DOHH2 (cell line): ENCODE measurements around the gene ATL2.

Source experiments
- H3F3A ChIP-seq: fragments of 200-600 bp; sonication (generic), shearing (Covaris generic); 2 replicates; pipeline ENCODE4 v1.6.0; 2016; ENCODE audit warnings: antibody characterized with exemption, mild to moderate bottlenecking; ENCODE audit not compliant: control insufficient read depth, insufficient read depth
- H3K27ac ChIP-seq: fragments of 200-600 bp; sonication (generic); 2 replicates; pipeline ENCODE4 v1.5.1; 2014; ENCODE audit warnings: low read depth, mild to moderate bottlenecking, low read length, moderate library complexity
- H3K27me3 ChIP-seq: fragments of 200-600 bp; sonication (generic); 2 replicates; pipeline ENCODE4 v1.6.1; 2014; ENCODE audit warnings: mild to moderate bottlenecking, low read length, mixed read lengths; ENCODE audit not compliant: control insufficient read depth
- H3K36me3 ChIP-seq: fragments of 200-600 bp; sonication (generic); 2 replicates; pipeline ENCODE4 v1.6.1; 2014; ENCODE audit warnings: mild to moderate bottlenecking, low read length, moderate library complexity, mixed read lengths; ENCODE audit not compliant: control insufficient read depth
- H3K4me1 ChIP-seq: fragments of 200-600 bp; sonication (generic); 2 replicates; pipeline ENCODE4 v1.6.1; 2014; ENCODE audit warnings: mild to moderate bottlenecking, low read length, mixed read lengths; ENCODE audit not compliant: control insufficient read depth
- H3K4me2 ChIP-seq: fragments of 200-600 bp; sonication (generic); 2 replicates; pipeline ENCODE4 v1.6.0; 2014; ENCODE audit warnings: mild to moderate bottlenecking, low read length, moderate library complexity
- H3K4me3 ChIP-seq: fragments of 200-600 bp; sonication (generic); 2 replicates; pipeline ENCODE4 v1.5.1; 2014; ENCODE audit warnings: mild to moderate bottlenecking, low read length, mixed read lengths
- H3K79me2 ChIP-seq: fragments of 200-600 bp; sonication (generic); 2 replicates; pipeline ENCODE4 v1.6.1; 2014; ENCODE audit warnings: mild to moderate bottlenecking, low read length, mixed read lengths; ENCODE audit not compliant: control insufficient read depth
- H3K9me2 ChIP-seq: fragments of 200-600 bp; sonication (generic); replicated peaks from 2 replicates; pipeline ENCODE4 v1.6.1; 2014; ENCODE audit warnings: mild to moderate bottlenecking, low read length, mixed read lengths; ENCODE audit not compliant: control insufficient read depth
- H3K9me3 ChIP-seq: fragments of 200-600 bp; sonication (generic); 2 replicates; pipeline ENCODE4 v1.6.1; 2014; ENCODE audit warnings: antibody characterized with exemption, low read length, mixed read lengths; ENCODE audit not compliant: control insufficient read depth, insufficient read depth
- H4K20me1 ChIP-seq: fragments of 200-600 bp; sonication (generic); 2 replicates; pipeline ENCODE4 v1.6.0; 2014; ENCODE audit warnings: low read depth, mild to moderate bottlenecking, antibody characterized with exemption, low read length, moderate library complexity; ENCODE audit not compliant: control insufficient read depth, insufficient read depth
- EZH2phosphoT487 ChIP-seq: fragments of 200-600 bp; sonication (generic); IDR thresholded peaks from 2 replicates; pipeline ENCODE4 v1.6.1; 2017; ENCODE audit warnings: borderline replicate concordance, mild to moderate bottlenecking, antibody characterized with exemption, low read length, moderate library complexity, mixed read lengths
- TF ChIP-seq, protein P1 (sequence below): fragments of 200-600 bp; sonication (generic); IDR thresholded peaks from one replicate; pipeline ENCODE4 v1.5.1; 2014; ENCODE audit warnings: antibody characterized with exemption, mild to moderate bottlenecking, low read depth, low read length; ENCODE audit not compliant: poor library complexity, severe bottlenecking

Gene ATL2

DNA sequence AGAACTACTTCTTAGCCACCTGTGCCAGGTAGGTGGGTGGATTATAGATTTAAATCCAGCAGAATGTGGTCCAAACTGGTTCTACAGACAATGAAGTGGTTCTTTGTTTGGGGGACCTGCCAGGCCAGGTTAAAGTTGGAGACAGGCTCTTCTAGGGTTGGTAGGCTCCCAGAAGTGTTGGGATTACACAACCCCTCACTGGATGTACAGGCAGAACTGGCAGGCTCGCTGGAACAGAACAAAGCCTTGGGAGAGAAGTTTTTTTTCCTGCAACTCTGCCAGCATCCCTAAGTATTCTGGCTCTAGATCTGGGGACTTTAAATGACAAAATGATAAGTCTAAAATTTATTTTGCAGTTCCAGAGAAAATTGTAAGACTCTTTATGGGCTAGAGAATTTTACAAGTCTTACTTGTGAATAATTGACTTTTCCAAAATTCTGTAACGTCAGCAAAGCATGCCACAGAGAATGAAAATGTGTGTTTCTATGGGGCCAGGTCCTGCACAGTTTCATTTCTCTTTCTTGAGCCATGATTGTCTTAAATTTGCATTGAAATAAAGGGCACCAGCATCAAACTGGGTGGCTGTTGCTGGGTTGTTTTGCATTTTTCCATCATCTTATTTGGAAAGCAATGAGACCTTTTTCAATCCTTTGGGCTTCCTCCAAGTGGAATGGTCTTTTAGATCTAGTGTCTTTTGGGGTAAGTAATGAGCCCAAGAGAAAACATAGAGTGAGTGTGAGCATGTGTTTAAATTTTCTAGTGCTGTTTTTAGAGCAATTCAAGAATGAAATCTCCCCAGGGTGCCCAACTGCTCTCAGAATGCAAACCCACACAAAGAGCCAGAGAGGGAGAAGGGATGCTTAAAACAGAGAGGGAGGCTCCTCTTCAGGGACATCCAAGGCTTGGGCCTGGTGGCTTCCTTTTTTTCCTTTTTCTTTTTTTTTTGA is 32.4 kb upstream of the ATL2 start:
- Histone ChIP-seq H3K4me3 (peak overlapping the region; percentile 62), H3K4me2 (peak overlapping the region; percentile 82), H3K79me2 (no peaks in the 10 kb centered on the region), H3K27me3 (no peaks in the 10 kb centered on the region), H3F3A (peaks cover 19% of the 10 kb centered on the region), H3K9me2 (no peaks in the 10 kb centered on the region), H3K4me1 (peaks cover 58% of the 10 kb centered on the region), H3K9me3 (peaks cover 8% of the 10 kb centered on the region; the same call in 1 of the 2 replicates), H3K36me3 (peaks cover 3% of the 10 kb centered on the region), H4K20me1 (no peaks in the 10 kb centered on the region), H3K27ac (peak overlapping the region; percentile 95)
- TF ChIP-seq, protein P1, sequence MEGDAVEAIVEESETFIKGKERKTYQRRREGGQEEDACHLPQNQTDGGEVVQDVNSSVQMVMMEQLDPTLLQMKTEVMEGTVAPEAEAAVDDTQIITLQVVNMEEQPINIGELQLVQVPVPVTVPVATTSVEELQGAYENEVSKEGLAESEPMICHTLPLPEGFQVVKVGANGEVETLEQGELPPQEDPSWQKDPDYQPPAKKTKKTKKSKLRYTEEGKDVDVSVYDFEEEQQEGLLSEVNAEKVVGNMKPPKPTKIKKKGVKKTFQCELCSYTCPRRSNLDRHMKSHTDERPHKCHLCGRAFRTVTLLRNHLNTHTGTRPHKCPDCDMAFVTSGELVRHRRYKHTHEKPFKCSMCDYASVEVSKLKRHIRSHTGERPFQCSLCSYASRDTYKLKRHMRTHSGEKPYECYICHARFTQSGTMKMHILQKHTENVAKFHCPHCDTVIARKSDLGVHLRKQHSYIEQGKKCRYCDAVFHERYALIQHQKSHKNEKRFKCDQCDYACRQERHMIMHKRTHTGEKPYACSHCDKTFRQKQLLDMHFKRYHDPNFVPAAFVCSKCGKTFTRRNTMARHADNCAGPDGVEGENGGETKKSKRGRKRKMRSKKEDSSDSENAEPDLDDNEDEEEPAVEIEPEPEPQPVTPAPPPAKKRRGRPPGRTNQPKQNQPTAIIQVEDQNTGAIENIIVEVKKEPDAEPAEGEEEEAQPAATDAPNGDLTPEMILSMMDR, result no peak
- TF ChIP-seq EZH2phosphoT487, result no peak

DNA sequence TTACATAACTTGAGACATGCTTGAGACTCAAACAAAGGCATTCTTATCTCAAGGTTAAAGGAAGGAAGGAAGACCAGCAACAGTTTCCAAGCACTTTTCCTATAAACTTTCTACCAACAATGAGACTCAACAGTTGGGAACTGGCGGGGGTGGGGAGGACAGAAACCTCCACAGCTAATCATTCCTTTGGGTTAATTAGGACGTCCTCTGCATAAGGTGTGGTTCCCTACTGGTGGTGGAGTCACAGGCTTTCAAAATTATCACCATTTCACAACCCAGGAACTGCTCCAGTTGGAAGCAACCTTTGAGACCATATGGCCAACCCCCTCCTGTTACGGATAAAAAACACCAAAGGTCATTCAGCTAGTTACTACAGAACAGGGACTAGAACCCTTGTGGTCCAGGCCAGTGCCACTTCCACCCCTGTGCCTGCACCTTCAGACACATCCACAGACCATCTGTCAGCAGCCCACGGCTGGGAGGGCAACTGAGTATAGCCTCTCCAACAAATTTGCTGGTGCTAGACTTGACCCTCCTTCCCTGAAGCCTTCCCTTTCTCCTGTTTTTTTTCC is 30.1 kb upstream of the ATL2 start:
- Histone ChIP-seq H3K79me2 (no peaks in the 10 kb centered on the region), H3K9me2 (no peaks in the 10 kb centered on the region), H3K4me2 (no peak overlapping the region; the same call in 1 of the 2 replicates), H3F3A (peaks cover 19% of the 10 kb centered on the region), H3K27me3 (no peaks in the 10 kb centered on the region), H3K9me3 (no peaks in the 10 kb centered on the region; the same call in 1 of the 2 replicates), H3K27ac (0 out of 2 replicates have a peak overlapping the region, but pooled peaks have one; percentile 95), H3K36me3 (no peaks in the 10 kb centered on the region; the same call in 1 of the 2 replicates), H4K20me1 (no peaks in the 10 kb centered on the region), H3K4me1 (peaks cover 48% of the 10 kb centered on the region), H3K4me3 (no peak overlapping the region)
- no peak for TF ChIP-seq EZH2phosphoT487
- TF ChIP-seq, protein P1, result no peak

DNA sequence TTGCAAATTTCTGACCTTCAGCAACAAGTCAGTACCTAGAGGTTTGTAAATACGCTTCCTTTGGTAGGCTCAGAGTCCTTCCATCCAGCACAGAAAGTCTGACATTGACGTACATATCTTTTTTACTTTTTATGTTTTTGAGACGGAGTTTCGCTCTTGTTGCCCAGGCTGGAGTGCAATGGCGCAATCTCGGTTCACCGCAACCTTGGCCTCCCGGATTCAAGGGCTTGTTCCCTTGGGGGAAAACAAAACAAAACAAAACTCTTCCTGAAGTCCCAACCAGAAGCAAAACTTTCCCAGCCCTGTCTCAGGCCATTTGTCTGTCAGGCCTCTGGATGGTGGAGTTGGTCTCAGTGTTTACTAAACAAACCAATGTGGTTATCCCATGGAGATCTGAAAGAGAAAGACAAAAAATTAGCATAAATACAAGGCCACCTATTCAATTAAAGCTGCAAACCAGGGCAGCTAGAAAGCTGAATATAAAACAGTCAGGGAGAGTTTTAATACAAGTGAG is 29.6 kb upstream of the ATL2 start:
- H3K4me2 ChIP-seq, result no peak overlapping the region
- H3K79me2 ChIP-seq, result no peaks in the 10 kb centered on the region
- no peaks in the 10 kb centered on the region for H3K27me3 ChIP-seq
- no peak overlapping the region for H3K27ac ChIP-seq
- no peaks in the 10 kb centered on the region for H4K20me1 ChIP-seq
- H3K9me3 ChIP-seq, result no peaks in the 10 kb centered on the region
- peaks cover 21% of the 10 kb centered on the region for H3F3A ChIP-seq
- H3K9me2 ChIP-seq, result no peaks in the 10 kb centered on the region
- H3K4me1 ChIP-seq, result peaks cover 52% of the 10 kb centered on the region
- H3K4me3 ChIP-seq, result no peak overlapping the region
- no peak for TF ChIP-seq EZH2phosphoT487
- TF ChIP-seq, protein P1, result no peak
- no peaks in the 10 kb centered on the region; the same call in 1 of the 2 replicates for H3K36me3 ChIP-seq
